Measurements from ENCODE around the gene LPCAT1.
"Not testable (repeated sequence)": the region's sequence is repeated elsewhere in the genome, so short reads cannot be mapped to it uniquely, and the experiment has no call there.

LPCAT1 gene

DNA sequence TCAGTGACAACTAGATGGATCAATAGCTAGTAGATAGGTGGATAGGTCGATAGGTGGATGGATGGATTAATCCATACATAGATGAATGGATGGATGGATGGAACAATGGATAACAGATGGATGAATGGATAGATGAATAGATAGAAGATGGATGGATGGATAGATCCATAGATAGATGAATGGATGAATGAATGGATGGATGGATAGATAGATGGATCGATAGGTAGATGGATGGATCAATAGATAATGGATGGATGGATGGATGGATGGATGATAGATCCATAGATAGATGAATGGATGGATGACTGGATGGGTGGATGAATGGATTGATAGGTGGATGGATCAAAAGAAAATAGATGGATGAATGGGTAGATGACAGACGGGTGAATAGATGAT lies 83.7 kb downstream of the LPCAT1 start:
- no peak for DNase-seq

DNA sequence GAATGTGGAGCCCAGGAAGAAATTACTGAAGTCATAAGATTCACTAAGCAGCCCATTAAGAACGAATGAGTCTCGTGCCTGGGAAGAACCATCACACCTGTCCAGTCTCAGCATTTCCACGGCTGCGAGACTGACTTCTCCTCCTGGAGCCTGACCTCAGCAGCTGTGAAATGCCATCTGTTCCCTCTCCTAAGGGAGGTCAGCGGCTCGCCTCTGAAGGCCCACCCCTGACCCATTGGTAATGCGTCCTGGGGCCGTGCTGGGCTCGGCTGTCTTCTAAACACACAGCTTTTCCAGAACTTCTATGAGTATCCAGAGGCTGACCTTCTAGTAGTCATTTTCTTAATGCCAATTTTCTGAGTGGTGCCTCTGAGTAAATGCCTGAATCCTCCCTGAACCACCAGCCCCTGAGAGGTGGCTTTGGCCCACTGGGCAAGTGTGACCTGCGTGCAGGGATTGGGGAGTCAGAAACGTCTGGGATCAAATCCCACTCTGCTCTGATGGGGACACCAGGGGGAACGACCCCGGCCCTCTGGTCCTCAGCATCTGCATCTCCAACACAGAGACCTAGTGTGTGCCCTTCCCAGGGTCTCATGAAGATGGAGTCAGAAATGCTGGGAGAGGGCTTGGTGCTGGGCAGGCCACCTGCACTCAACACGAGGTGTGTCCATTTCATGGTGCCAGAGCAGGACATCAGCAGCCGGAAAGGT lies 84.2 kb downstream of the LPCAT1 start:
- DNase-seq: no peak

DNA sequence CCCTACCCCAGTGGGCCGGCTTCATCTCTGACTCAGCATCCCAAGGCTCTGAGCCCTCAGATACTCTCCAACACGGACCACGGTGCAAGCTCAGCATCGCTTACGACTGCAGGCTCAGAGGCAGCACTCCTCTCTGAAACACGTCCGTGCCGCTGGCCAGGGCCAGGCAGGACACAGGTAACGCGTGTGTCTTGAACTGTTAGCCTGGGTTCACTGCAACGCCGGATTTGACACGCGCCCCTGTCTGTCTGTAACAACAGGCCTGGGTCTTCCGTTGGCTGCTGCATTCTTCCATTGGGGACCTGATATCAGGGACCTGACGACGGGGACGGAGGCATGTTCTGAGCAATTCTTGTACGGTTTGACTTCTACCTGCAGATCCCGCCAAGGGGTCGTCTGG lies 84.9 kb downstream of the LPCAT1 start:
- DNase-seq: no peak

DNA sequence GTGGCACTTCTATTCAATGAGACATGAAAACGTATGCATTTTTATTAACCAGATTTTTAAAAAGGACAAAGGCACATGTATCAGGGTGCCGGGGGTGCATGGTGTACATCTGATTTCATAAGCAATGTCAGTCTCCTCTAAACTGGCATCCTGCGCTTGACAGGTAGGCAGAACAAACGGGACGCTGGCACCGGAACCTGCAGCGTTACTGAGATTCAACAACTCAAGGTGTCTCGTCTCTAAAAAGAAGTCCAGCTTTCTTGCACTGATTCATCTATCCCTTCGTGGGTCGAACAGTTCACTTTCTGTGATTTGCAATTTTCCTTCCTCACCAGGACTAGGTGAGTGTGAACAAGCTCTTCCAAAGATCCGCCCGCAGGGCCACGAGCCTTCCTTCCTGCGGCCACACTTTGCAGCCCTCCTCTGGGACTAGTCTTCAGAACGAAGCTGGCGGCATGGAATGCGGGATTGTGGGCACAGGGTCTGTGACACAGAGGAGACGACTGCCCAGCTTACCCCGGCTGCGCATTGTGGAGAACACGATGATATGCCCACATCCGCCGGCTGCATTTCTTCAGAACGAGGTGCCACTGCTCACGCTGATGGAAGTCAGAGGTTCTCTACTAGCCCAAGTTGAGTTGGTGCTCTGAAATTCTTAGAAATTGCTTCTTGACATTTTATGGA lies 85.7 kb downstream of the LPCAT1 start:
- no peak for DNase-seq

DNA sequence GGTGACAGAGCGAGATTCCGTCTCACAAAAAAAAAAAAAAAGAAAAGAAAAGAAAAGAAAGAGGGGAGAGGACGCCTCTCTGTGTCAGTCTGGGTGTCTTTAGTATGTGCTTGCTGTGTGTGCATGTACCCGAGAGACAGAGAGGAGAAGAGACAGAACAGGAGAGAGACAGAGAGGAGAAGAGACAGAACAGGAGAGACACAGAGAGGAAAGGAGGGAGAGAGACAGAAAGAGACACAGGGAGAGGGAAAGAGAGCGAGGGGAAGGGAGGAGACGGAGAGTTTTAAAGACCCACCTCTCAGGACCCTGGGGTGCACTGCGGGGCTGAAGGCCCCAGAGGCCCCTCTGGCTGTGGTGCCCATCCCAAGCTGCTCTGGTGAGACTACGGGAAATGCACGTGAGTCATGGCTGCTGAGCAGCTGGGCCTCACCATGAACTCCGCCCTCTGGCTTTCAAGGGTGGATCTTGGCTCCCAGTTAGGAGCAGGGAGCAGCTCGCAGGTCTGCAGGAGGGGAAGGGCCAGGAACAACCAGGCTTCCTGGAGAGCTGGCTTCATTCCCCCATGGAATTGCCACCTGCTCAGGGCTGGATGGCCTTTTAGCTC lies 86.4 kb downstream of the LPCAT1 start:
- no peak for DNase-seq

DNA sequence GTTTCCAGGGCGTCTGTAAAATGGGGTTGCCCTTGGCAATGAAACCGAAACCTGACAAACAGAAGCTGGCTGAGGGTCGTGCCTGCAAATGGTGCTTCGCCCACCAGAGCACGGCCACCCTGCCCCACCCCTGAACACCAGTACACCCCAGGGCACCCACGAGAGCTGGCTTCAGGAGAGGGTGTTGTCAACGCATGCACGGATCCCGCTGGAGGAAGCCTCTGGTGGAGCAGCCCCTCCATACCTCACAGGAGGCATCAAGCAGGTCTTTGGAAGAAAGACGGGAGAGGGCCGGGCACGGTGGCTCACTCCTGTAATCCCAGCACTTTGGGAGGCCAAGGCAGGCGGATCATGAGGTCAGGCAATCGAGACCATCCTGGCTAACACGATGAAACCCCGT lies 87.1 kb downstream of the LPCAT1 start:
- no peak for DNase-seq

DNA sequence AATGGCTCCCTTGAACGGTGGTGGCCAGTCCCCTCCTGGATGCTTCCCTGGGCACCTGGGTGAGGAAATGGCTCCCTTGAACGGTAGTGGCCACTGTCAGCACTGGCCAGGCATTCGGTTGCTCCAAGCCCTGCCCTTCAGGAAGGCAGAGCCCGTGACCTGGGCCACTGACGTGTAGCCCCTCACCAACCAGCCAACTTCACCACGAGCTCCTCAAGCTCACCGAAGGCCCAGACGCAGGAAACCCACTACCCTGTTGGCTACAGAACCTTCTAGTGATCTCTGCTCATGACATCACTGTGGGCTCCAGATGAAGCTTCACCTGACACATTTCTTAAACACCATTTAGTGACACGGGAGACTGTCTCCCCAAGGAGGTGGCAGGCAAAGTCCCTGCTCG lies 87.7 kb downstream of the LPCAT1 start:
- DNase-seq: no peak

DNA sequence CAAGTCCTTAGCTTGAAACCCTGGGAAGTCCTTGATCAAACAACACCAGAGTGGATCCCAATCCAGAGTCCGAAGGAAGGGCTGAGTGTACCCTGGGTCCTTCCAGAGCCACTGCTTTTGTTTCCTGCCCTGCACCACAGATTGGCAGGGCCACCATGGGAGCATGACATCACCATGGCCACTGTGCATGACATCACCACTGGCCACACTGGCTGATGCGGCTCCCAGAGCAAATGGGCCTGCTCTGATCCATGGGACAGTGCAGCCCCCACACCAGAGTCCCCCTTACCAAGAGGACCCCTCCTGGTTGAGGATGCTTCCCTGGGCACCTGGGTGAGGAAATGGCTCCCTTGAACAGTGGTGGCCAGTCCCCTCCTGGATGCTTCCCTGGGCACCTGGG lies 88.4 kb downstream of the LPCAT1 start:
- DNase-seq: no peak

DNA sequence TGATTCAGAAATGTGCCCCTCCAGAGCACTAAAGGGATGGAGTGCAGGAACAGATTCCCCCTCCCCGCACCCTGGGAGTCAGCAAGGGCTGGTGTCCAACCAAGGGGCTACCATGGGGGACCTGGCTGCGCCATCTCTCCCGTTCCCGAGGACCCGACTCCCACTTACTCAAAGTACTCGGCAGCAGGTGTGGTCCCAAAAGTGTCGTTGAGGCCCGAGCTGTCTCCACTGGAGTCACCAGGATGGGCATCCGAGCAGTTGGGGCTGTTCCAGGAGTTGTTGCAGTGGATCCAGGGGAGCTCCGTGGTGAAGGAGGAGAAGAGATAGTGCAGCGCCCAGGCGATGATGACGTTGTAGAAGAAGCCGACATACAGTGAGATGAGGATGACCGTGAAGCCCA lies 91.5 kb downstream of the LPCAT1 start:
- DNase-seq: no peak

DNA sequence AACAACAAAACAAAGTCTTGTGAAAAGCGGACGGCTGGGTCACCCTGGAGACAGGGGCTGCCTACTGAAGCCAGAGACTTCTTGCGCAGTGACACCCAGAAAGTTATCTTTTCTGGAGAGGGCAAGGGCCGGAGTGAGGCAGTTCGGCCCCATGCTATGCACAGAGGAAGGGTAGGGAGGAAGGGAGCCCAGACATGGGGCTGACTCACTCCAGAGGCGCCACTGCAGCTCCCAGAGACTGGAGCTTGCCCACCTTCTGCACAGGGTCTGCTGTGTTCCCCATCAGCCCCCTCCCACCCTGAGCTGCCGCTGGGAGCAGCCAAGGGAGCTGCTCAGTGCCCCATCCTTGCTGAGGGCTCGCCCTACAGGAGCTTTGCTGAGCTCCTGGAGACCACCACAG lies 91.9 kb downstream of the LPCAT1 start:
- DNase-seq: no peak

DNA sequence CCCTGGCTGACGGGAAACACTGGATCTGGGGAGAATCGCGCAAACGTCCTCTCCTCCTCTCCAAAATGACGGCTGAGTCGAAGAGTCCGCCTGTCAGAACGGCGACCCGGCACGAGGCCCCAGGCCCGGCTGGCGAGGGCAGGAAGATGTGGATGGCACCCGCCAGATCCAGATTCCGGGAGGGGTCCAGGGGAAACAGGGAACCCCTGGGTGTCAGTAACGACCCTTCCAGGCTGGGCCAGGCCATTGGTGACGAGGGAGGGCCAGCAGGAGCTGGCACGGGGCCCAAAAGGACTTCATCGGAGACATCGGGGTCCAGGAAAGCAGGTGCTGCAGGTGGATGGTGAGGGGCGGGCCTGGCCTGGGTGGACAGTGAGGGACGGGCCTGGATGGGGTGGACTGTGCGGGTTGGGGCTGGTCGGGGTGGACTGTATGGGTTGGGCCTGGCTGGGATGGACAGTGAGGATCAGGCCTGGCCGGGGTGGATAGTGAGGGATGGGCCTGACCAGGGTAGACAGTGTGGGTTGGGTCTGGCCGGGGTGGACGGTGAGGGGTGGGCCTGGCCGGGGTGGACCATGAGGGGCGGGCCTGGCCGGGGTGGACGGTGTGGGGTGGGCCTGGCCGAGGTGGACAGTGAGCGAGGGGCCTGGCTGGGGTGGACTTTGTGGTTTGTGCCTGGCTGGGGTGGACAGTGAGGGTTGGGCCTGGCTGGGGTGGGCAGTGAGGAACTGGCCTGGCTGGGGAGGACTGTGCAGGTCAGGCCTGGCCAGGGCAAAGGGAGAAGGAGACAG lies 92.5 kb downstream of the LPCAT1 start:
- no peak for DNase-seq

DNA sequence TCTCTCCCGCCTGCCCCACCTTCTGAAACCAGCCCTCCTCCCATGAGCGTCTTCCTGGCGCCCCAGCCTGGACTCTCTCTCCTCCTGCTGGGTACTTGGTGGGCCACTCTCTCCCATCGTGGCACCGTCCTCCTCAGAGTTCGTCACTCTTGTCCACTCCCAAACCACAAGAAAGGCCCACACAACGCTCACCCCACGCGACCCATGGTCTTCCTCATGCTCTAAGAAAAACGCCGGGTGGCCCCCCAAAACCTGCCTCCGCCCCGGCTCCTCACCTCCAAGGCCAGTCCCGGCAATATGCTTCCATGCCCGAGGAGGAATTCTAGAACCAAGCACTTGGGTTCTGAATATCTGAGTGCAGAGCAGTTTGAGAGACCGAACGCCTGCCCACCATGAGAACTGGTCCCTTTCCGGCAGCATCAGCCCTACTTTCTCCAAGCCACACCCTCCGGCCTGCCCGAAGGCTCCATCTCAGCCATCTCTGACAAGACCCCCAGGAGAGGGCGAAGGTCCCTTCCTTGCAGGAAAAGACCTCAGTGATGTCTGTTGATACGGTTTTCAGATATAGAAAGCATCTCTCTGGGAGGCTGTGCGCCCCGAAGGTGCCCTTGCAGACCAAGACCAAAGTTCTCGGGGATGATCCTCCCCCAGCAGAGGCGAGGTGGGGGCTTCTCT lies 93.5 kb downstream of the LPCAT1 start:
- no peak for DNase-seq

DNA sequence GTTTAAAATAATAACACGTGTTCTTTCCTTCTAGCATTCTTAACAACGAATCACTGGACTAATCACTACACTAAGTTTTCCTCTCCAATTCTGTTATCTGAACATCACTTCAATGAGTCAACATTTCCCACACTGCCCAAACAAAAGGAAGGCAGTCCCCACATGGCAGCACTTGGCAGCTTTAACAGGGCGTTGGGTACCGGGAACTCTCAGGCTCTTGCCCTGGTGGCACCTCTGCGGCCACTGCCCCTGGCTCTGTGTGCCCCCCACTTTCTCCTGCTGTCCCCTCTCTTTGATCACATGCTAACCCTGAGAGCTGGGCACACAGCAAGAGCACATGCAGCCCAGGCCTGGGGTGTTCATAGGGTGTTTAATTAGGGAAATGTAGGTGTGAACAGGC lies 94.3 kb downstream of the LPCAT1 start:
- no peak for DNase-seq

DNA sequence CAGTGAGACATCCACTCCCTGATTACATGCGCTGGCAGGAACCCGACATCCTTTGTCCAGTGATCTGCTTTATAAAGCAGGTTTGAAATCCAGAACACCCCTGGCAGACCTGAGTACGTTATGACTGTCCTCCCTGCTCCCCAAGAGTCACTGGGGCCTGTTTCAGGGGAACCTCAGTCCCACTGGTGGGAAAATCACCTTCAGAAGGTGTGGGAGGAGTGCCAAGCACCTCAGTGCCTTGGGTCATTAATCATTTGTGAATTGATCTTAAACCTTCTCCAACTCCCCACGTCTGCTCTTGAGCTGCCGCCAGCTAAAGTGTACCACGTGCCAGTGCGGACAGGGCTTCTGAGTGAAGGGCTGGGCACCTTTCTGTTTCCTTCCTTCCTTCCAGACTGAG lies 94.7 kb downstream of the LPCAT1 start:
- no peak for DNase-seq

DNA sequence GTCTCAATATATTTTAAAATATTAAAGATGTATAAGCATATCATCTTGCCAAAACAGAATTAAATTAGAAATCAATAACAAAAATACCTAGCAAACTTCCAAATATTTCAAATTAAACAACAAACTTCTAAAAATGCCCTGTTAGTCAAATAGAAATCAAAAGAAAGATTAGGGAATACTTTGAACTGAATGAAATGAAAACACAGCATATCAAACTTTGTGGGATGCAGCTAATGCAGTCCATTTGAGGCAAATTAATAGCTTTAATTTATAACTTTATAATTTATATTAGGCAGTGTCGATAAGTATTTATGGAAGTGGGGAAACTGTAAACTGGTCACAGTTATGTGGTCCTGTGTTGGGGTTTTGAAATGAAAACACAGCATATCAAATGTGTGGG lies 95.7 kb downstream of the LPCAT1 start:
- no peak for DNase-seq

DNA sequence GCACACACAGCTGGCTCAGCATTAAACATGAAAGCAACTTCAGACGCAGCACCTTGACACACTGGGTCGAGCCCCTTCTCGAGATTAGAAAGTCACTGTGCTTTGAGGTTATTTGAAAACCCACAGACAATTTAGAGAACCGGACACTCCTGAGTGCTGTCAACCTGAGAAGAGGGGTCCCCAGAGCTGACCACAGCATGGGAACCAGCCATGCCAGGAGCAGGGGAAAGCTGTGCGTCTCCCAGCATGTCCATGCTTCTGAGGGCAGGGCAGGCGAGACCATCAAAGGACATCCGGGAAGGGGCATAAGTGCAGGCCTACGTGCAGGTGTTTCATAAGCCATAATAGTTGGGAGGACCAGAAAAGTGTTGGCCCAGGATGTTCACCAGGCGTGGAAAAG lies 99.0 kb downstream of the LPCAT1 start:
- no peak for DNase-seq

DNA sequence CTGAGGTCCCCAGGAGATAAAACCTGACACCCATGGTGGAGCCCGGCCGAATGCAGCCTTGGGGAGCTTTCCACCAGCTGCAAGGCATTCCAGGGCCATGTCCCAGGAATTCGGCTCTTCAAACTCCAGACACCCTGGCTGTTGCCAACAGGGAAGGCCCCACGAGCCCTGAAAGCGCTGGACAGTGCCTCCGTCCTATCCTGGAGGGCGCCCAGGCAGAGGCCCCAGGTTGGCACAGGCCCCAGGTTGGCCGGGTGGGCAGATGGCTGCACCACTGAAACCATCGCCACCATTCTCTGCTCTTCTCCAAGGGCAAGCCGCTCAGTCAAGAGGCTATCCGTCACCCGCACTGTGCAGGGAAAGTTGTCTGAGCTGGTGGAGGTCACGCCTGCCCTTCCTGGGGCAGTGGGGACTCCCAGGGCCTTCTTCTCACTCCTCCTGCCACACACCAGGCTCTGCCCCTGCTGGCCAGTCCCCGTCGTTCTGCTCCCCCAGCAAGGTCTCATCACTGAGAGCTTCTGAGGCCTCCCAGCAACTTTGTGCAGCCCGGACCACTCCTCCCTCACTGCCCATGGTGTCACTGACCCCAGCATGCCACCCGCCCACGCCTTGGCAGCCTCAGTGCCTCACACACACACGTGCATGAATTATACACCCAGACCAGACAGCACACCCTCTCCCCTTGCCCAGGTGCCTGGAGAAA lies 99.7 kb downstream of the LPCAT1 start:
- DNase-seq: no peak

DNA sequence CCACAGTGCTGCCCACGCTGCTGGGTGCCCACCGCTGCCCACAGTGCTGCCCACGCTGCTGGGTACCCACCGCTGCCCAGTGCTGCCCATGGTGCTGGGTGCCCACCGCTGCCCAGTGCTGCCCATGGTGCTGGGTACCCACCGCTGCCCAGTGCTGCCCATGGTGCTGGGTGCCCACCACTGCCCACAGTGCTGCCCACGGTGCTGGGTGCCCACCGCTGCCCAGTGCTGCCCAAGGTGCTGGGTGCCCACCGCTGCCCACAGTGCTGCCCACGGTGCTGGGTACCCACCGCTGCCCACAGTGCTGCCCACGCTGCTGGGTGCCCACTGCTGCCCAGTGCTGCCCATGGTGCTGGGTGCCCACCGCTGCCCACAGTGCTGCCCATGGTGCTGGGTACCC lies 101.2 kb downstream of the LPCAT1 start:
- not testable (repeated sequence) for DNase-seq

DNA sequence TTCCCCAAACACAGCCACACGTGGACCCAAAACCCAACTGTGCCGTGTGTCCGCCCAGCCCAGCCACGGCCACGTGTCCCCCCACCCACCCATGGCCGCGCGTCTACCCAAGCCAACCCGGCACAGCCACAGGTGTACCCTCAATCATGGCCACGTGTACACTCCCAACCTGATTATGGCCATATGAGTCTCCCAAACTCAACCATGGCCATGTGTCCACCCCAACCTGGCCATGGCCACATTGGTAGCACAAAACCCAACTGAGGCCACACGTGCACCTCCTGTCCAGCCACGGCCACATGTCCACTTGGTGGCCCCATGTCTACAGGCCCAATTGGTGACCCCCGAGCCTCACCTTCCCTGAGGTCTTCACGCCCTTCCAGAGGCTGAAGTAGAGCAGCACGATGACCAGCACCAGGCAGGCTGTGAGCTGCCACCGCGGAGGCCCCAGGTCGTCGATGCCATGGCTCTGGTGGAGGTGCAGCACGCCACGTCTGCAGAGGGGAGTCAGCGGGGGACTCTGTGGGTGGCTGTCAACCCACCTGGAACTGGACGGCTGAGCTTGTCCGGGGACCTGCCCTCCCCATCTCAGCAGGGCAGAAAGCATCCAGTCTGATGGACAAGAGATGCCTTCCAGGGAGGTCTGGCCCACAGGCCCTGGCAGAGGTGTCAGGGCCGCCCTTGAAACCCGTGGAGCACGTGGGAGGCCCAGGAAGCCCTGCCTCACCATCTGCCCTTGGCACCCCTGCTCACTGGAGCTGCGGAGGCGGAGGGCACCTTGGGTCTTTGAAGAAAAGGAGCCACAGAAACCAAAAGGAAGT lies 102.0 kb downstream of the LPCAT1 start:
- DNase-seq: no peak

DNA sequence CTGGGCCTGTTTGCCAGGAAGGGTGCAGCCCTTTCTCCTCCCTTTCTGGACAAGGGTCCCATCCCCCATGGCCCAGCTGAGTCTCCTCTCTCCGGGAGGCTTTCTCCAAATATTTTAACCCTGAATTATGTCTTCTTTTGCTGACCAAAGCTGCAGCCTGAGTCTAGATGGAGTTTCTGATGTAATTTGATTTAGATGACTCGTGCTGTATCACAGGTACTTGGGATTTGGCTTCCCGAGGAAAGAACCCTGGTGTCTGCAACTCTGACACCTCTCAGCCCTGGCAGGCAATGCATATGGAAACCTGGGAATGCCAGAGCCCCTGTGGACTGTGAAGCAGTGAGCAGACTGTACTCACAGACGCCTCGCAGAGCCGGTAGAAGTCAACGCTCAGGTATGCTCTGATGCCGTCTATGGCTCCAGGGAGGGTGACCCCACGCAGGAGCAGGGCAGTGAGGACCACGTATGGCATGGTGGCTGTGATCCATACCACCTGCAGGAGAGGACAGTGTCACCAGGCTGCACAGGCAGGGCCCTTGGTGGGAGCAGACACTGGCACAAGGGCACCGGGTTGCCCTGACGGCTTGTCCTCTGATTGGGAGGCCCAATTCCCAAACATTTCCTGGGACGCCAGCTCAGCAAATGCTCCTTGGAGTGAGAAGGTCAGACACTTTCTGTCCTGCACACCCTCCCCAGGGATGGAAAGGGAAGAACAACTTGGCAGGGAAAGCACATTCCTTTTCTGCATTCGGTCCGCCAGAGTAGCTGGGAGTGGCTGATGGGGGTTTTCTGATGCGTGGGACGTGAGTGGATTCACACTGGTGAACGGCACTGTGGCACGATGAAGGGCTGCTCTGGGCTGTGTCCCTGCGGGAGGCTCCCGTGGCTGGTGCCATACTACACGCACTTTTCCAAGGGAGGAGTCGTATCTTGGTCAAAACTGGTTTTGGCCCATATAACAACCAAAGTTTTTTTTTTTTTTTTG lies 103.3 kb downstream of the LPCAT1 start:
- DNase-seq: no peak

All from activated gamma-delta T cell treated with Interleukin-2 at 50 U/mL for 16 hours (primary cell).